ENCODE data around the gene BACH1.
A peak's percentile ranks its signal among the peaks of the same experiment; 100 is the strongest.

The BACH1 gene

DNA sequence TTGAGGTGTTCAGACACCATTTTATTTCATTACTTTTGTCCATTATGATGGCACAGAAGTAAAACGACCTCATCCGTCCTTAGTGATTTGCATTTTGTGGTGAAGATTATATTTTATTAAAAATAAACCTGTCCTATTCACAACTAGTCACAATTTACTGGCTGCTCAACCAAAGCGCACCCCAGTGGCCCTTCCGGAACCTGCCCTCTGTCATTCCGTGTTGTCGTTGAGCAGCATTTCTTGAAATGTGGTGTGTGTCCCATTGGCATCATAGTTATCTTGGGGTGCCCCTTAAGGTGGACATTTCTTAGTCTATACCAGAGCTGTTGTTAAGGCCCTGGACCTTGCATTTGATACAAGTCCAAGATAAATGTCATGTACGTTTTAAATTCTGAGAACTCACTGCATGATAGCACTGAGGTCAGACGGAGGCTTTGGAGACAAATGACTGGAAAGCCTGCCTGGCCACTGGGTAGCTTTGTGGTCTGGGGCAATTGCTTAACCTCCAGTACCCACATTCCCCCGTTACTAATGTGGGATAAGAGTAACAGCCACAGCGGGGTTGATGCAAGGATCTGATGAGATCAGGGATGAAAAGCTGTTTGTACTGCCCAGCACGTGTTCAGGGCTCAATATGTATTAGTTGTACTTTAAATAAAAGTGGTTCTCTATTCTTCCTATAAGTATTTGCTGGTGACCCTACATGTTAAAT lies 36.2 kb downstream of the BACH1 start:
- Histone ChIP-seq H3K27me3 (ENCODE audit: insufficient read depth, poor library complexity, severe bottlenecking) (no peaks in the 10 kb centered on the region), H3K9me3 (ENCODE audit: severe bottlenecking) (no peaks in the 10 kb centered on the region), H3K4me1 (ENCODE audit: insufficient read depth, poor library complexity, severe bottlenecking) (peaks cover 67% of the 10 kb centered on the region), H3K36me3 (ENCODE audit: low read depth) (peaks cover 93% of the 10 kb centered on the region), H3K27ac (ENCODE audit: poor library complexity, severe bottlenecking) (peak overlapping the region; percentile 75), H3K4me3 (ENCODE audit: severe bottlenecking) (no peak overlapping the region)
- DNase-seq (ENCODE audit: low spot score) (no peak), ATAC-seq (ENCODE audit: low read depth) (no peak)
- TF ChIP-seq, protein P1, sequence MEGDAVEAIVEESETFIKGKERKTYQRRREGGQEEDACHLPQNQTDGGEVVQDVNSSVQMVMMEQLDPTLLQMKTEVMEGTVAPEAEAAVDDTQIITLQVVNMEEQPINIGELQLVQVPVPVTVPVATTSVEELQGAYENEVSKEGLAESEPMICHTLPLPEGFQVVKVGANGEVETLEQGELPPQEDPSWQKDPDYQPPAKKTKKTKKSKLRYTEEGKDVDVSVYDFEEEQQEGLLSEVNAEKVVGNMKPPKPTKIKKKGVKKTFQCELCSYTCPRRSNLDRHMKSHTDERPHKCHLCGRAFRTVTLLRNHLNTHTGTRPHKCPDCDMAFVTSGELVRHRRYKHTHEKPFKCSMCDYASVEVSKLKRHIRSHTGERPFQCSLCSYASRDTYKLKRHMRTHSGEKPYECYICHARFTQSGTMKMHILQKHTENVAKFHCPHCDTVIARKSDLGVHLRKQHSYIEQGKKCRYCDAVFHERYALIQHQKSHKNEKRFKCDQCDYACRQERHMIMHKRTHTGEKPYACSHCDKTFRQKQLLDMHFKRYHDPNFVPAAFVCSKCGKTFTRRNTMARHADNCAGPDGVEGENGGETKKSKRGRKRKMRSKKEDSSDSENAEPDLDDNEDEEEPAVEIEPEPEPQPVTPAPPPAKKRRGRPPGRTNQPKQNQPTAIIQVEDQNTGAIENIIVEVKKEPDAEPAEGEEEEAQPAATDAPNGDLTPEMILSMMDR (IDR thresholded peaks at IDR 0.05; ENCODE audit: poor library complexity, severe bottlenecking) = no peak

DNA sequence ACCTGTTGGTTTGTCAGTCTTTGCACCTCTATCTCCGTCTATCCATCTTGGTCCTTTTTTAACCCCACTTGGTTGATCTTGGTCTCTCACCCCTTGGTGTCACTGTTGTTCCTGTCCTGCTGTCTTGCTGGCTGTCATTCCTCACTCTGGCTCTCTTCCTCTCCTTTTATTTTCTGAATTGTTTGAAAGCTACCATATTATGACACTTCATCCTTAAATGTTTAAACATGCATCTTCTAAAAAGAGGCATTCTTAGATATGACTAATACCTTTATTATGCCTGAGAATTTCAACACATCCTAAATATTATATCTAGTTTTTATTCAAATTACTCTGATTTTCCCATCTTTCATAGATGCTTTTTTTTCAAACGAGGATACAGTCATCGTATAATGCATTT lies 37.0 kb downstream of the BACH1 start:
- Histone ChIP-seq H3K36me3 (ENCODE audit: low read depth) (peaks cover 90% of the 10 kb centered on the region), H3K4me3 (ENCODE audit: severe bottlenecking) (no peak overlapping the region), H3K27ac (ENCODE audit: poor library complexity, severe bottlenecking) (peak overlapping the region; percentile 75), H3K27me3 (ENCODE audit: insufficient read depth, poor library complexity, severe bottlenecking) (no peaks in the 10 kb centered on the region), H3K4me1 (ENCODE audit: insufficient read depth, poor library complexity, severe bottlenecking) (peaks cover 75% of the 10 kb centered on the region), H3K9me3 (ENCODE audit: severe bottlenecking) (no peaks in the 10 kb centered on the region)
- DNase-seq (ENCODE audit: low spot score) = no peak
- TF ChIP-seq, protein P1 (IDR thresholded peaks at IDR 0.05; ENCODE audit: poor library complexity, severe bottlenecking) = peak; percentile 49
- peak; percentile 68 for ATAC-seq (ENCODE audit: low read depth)

DNA sequence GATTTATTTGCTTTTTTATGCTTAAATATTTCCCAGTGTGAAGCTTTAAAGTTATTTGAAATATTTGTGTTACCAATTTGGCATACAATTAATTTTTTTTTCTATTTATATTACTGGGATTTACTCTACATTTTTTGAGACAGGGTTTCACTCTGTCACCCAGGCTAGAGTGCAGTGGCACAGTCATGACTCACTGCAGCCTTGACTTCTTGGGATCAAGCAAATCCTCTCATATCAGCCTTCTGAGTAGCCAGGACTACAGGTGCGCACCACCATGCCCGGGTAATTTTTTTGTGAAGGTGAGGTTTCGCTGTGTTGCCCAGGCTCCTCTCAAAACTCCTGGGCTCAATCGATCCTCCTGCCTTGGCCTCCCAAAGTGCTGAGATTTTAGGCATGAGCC lies 39.5 kb downstream of the BACH1 start:
- TF ChIP-seq, protein P1 (IDR thresholded peaks at IDR 0.05; ENCODE audit: poor library complexity, severe bottlenecking) = no peak
- ATAC-seq (ENCODE audit: low read depth) = no peak
- no peaks in the 10 kb centered on the region for H3K27me3 ChIP-seq (ENCODE audit: insufficient read depth, poor library complexity, severe bottlenecking)
- H3K9me3 ChIP-seq (ENCODE audit: severe bottlenecking) = no peaks in the 10 kb centered on the region
- H3K27ac ChIP-seq (ENCODE audit: poor library complexity, severe bottlenecking) = peak overlapping the region; percentile 91
- H3K4me1 ChIP-seq (ENCODE audit: insufficient read depth, poor library complexity, severe bottlenecking) = peaks cover 77% of the 10 kb centered on the region
- H3K36me3 ChIP-seq (ENCODE audit: low read depth) = peaks cover 84% of the 10 kb centered on the region
- H3K4me3 ChIP-seq (ENCODE audit: severe bottlenecking) = no peak overlapping the region
- DNase-seq (ENCODE audit: low spot score) = no peak

GRCh38 chr21:29340228-29340627 lies 41.5 kb downstream of the BACH1 start:
- ATAC-seq (ENCODE audit: low read depth) (no peak), DNase-seq (ENCODE audit: low spot score) (no peak)
- Histone ChIP-seq H3K4me3 (ENCODE audit: severe bottlenecking) (no peak overlapping the region), H3K4me1 (ENCODE audit: insufficient read depth, poor library complexity, severe bottlenecking) (peaks cover 67% of the 10 kb centered on the region), H3K27me3 (ENCODE audit: insufficient read depth, poor library complexity, severe bottlenecking) (no peaks in the 10 kb centered on the region), H3K9me3 (ENCODE audit: severe bottlenecking) (no peaks in the 10 kb centered on the region), H3K27ac (ENCODE audit: poor library complexity, severe bottlenecking) (peak overlapping the region; percentile 91), H3K36me3 (ENCODE audit: low read depth) (peaks cover 86% of the 10 kb centered on the region)
- TF ChIP-seq, protein P1 (IDR thresholded peaks at IDR 0.05; ENCODE audit: poor library complexity, severe bottlenecking) = no peak

DNA sequence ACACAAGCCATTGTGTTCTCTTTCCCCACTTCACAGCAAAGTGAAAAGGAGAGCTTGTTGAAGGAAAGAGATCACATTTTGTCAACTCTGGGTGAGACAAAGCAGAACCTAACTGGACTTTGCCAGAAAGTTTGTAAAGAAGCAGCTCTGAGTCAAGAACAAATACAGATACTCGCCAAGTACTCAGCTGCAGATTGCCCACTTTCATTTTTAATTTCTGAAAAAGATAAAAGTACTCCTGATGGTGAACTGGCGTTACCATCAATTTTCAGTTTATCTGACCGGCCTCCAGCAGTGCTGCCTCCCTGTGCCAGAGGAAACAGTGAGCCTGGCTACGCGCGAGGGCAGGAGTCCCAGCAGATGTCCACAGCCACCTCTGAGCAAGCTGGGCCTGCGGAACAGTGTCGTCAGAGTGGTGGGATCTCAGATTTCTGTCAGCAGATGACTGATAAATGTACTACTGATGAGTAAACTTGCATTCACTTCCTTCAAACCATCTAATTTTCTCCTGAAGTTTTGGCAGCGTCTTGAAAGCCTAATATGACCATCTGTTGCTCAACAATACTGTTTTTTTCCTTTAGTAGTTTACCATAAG lies 43.7 kb downstream of the BACH1 start:
- Histone ChIP-seq H3K4me1 (ENCODE audit: insufficient read depth, poor library complexity, severe bottlenecking) (peaks cover 54% of the 10 kb centered on the region), H3K4me3 (ENCODE audit: severe bottlenecking) (no peak overlapping the region), H3K9me3 (ENCODE audit: severe bottlenecking) (no peaks in the 10 kb centered on the region), H3K36me3 (ENCODE audit: low read depth) (peaks cover 77% of the 10 kb centered on the region), H3K27ac (ENCODE audit: poor library complexity, severe bottlenecking) (peak overlapping the region; percentile 91), H3K27me3 (ENCODE audit: insufficient read depth, poor library complexity, severe bottlenecking) (no peaks in the 10 kb centered on the region)
- TF ChIP-seq, protein P1 (IDR thresholded peaks at IDR 0.05; ENCODE audit: poor library complexity, severe bottlenecking) = peak; percentile 10
- ATAC-seq (ENCODE audit: low read depth) (peak; percentile 97), DNase-seq (ENCODE audit: low spot score) (peak; percentile 86)

Measured in RWPE2 (cell line).